ENCODE measurements around the gene SELENOS. TPM values are rescaled to one million over a fixed set of nuclear protein-coding genes. Genes with fewer than 3 reads are reported as not detected.

Gene SELENOS
- total RNA-seq, 1 donor from 2014 or later, result 47.2 TPM

DNA sequence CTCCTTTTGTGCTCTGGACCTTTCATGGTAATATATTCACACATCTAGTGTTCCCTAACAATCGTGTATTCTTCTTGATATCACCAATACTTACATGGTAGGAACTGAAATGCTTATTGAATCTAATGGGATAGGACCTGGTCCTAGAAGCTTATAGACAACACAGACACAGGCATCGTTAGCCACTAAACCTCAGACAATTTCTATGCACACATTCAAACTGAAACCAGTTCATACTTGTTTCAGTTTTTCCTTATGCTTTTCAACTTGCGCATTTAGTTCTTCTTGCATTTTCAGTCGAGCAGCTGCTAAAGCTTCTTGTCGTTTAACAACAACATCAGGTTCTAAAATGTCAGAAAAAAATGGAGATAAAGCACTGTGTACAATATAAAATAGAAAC is 2.3 kb downstream of the SELENOS start:
- H3K9me3 Mint-ChIP-seq, result no peaks in the 10 kb centered on the region
- peak overlapping the region; percentile 4 for H3K4me3 Mint-ChIP-seq
- peaks cover 7% of the 10 kb centered on the region for H3K4me1 Mint-ChIP-seq (ENCODE audit: unreplicated experiment)
- TF ChIP-seq, protein P1, sequence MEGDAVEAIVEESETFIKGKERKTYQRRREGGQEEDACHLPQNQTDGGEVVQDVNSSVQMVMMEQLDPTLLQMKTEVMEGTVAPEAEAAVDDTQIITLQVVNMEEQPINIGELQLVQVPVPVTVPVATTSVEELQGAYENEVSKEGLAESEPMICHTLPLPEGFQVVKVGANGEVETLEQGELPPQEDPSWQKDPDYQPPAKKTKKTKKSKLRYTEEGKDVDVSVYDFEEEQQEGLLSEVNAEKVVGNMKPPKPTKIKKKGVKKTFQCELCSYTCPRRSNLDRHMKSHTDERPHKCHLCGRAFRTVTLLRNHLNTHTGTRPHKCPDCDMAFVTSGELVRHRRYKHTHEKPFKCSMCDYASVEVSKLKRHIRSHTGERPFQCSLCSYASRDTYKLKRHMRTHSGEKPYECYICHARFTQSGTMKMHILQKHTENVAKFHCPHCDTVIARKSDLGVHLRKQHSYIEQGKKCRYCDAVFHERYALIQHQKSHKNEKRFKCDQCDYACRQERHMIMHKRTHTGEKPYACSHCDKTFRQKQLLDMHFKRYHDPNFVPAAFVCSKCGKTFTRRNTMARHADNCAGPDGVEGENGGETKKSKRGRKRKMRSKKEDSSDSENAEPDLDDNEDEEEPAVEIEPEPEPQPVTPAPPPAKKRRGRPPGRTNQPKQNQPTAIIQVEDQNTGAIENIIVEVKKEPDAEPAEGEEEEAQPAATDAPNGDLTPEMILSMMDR (conservative IDR thresholded peaks at IDR 0.05), result no peak
- no peak overlapping the region for H3K27ac Mint-ChIP-seq
- peaks cover 38% of the 10 kb centered on the region for H3K36me3 Mint-ChIP-seq
- H3K27me3 Mint-ChIP-seq, result no peaks in the 10 kb centered on the region
- no peak for DNase-seq (ENCODE audit: extremely low spot score, unreplicated experiment)

DNA sequence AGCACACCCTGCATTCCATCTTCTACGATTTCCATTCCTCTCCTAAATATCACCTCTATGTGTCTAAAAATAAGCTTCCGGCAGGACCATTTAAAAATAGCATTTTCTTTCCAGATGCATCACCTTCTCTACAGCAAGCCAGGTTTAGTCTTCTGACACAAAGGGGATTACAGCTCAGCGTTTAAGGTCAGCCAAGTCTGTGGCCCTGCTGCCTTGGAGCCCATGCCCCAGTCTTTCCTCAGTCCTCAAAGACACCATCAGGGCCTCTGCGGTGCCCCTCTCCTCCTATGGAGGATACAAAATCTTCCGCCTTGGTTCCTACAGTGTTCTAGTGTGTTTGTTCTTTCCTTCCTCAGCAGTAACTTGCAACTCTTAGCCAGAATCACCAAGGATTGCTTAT is 3.8 kb downstream of the SELENOS start:
- no peak overlapping the region for H3K4me3 Mint-ChIP-seq
- no peak overlapping the region for H3K27ac Mint-ChIP-seq
- TF ChIP-seq, protein P1 (conservative IDR thresholded peaks at IDR 0.05), result no peak
- H3K36me3 Mint-ChIP-seq, result peaks cover 50% of the 10 kb centered on the region
- no peak for DNase-seq (ENCODE audit: extremely low spot score, unreplicated experiment)
- no peaks in the 10 kb centered on the region for H3K27me3 Mint-ChIP-seq
- H3K9me3 Mint-ChIP-seq, result no peaks in the 10 kb centered on the region
- peaks cover 7% of the 10 kb centered on the region for H3K4me1 Mint-ChIP-seq (ENCODE audit: unreplicated experiment)

DNA sequence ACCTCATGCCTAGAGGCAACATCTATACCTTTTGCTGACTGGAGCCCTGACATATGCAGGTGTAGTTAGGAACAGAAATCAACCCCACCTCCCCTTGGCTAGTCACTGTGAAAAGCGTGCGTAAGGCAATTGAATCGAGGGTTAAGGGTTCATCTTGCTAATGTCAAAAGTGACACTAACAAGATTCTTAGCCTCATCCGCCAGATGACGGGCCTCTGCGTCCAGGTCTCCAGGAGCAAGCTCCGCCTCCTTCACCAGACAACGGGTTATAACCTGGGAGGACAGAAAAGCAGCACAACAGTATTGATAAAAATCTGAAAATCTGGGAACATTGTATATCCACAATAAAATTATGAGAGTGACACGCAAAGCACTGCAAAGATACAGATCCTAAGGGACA is 4.7 kb downstream of the SELENOS start:
- H3K27me3 Mint-ChIP-seq, result no peaks in the 10 kb centered on the region
- TF ChIP-seq, protein P1 (conservative IDR thresholded peaks at IDR 0.05), result no peak
- H3K9me3 Mint-ChIP-seq, result no peaks in the 10 kb centered on the region
- peak overlapping the region; percentile 50 for H3K27ac Mint-ChIP-seq
- peaks cover under 1% of the 10 kb centered on the region for H3K4me1 Mint-ChIP-seq (ENCODE audit: unreplicated experiment)
- H3K4me3 Mint-ChIP-seq, result no peak overlapping the region
- H3K36me3 Mint-ChIP-seq, result peaks cover 50% of the 10 kb centered on the region
- DNase-seq (ENCODE audit: extremely low spot score, unreplicated experiment), result no peak

DNA sequence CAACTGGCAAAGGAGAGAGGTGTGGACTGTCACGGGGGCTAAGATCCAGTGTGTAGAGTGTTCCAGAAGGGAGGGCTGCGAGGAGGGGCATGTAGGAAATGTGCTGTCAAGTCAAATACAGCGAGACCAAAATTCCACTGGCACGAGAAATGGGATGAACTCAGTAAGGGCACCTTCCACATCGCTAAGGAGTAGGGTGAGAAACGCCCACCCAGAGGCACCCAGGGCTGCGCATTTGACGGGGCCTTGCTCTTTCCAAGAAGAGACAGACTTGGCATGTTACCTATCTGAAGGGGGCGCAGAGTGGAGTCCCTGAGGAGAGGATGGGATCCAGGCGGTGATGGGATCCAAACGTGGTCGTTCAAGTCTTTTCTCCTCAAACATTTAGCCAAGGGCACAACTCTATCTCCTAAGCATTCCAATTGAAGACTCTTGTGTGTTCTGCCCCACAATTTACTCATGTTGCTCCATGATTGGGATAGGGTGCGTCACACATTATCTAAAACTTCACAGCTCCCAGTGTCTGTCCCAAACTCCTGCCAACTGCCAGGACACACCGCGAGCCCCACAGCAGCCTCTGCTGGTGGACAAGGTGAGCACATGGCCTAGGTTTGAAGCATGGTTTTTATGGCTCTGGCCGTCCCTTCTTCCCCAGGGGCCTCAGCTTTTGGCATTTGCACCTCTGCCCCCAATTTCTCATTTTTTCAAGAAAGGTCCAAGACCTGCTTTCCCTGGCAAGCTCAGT is 7.6 kb downstream of the SELENOS start:
- DNase-seq (ENCODE audit: extremely low spot score, unreplicated experiment), result no peak
- TF ChIP-seq, protein P1 (conservative IDR thresholded peaks at IDR 0.05), result peak; percentile 48

DNA sequence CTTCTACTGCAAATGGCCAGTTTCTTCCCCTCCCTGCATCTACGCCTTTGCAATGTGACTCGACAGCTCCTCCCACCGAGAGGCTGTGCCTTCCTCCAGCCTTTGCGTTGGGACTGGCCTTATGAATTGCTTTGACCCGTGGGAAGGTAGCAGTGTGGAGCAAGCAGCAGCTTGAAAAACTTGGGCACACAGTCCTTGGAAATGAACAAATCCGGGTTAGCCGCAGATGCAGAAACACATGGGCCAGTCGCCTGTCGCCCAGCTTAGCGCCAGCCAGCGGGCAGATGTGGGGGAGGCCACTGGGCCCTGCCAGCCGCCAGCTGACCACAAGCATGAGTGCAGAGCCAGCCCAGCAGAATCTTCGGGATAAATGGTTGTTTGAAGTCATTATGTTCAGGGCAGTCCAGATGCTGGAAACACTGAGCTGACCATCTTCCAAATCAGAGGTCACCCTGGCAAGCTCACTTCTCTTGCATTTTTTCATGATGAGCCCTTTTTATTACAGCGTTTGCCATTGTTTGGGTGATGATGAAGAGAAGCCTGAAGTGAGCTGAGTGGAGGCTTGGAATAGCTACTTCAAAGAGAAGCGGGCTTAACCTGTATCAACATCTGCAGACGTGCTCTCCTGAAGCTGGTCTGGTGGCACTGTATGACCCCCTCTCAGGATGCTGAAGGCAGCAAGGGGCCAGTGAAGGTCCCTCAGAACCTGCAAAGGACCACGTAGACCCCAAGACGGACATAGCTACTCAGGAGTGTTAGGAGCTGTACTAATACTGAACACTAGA is 9.8 kb downstream of the SELENOS start:
- H3K27ac Mint-ChIP-seq, result no peak overlapping the region
- DNase-seq (ENCODE audit: extremely low spot score, unreplicated experiment), result no peak
- peaks cover 26% of the 10 kb centered on the region for H3K36me3 Mint-ChIP-seq
- H3K9me3 Mint-ChIP-seq, result no peaks in the 10 kb centered on the region
- no peaks in the 10 kb centered on the region for H3K27me3 Mint-ChIP-seq
- no peaks in the 10 kb centered on the region for H3K4me1 Mint-ChIP-seq (ENCODE audit: unreplicated experiment)
- TF ChIP-seq, protein P1 (conservative IDR thresholded peaks at IDR 0.05), result no peak
- no peak overlapping the region for H3K4me3 Mint-ChIP-seq

More for the DNA sequence above, 7.6 kb downstream of the SELENOS start:
- no peak overlapping the region for H3K27ac Mint-ChIP-seq
- H3K4me1 Mint-ChIP-seq (ENCODE audit: unreplicated experiment), result no peaks in the 10 kb centered on the region
- H3K27me3 Mint-ChIP-seq, result no peaks in the 10 kb centered on the region
- H3K4me3 Mint-ChIP-seq, result no peak overlapping the region
- no peaks in the 10 kb centered on the region for H3K9me3 Mint-ChIP-seq
- H3K36me3 Mint-ChIP-seq, result peaks cover 46% of the 10 kb centered on the region
